ENCODE measurements around the gene MBTPS1.

- TF ChIP-seq POLR2A (IDR thresholded peaks at IDR 0.05) (no peak), CTCF (IDR thresholded peaks at IDR 0.05) (no peak)
Measured at GRCh38 chr16:84048270-84048669, 68.5 kb downstream of the MBTPS1 start.
